Right lobe of liver (tissue), 4 donors: ENCODE results near the gene CELA3B.
"Not testable (repeated sequence)": the region's sequence is repeated elsewhere in the genome, so short reads cannot be mapped to it uniquely, and the experiment has no call there.

Source experiments
- CTCF ChIP-seq, 4 donors: fragments of 200-600 bp in 3 of 4; fragments of 450-650 bp in 1 of 4; IDR thresholded peaks; one replicate each; pipeline versions ENCODE4 v1.5.1 to v1.8.0; 2016 to 2022; ENCODE audit warnings: antibody characterized with exemption in 4 of 4, mild to moderate bottlenecking in 2 of 4
- POLR2A ChIP-seq: fragments of 450-650 bp; IDR thresholded peaks from one replicate; pipeline ENCODE4 v1.6.1; 2017; ENCODE audit warnings: antibody characterized with exemption, mild to moderate bottlenecking
- donor health status: DM: no; HTN: no; CAD: no.
- donor health status: DM: no; HTN: no; CAD: no.
- donor health status: DM: no; HTN: yes; CAD: no.

- not testable (repeated sequence) for TF ChIP-seq CTCF (IDR thresholded peaks at IDR 0.05); POLR2A
These were observed 4.4 kb downstream of the CELA3B start for GRCh38 chr1:21981253-21981652.
